Measurements from ENCODE around the gene CPEB4.

Gene CPEB4

GRCh38 chr5:173974688-173975239 is 86.6 kb downstream of the CPEB4 start:
- DNase-seq (ENCODE audit: low read depth) = no peak

DNA sequence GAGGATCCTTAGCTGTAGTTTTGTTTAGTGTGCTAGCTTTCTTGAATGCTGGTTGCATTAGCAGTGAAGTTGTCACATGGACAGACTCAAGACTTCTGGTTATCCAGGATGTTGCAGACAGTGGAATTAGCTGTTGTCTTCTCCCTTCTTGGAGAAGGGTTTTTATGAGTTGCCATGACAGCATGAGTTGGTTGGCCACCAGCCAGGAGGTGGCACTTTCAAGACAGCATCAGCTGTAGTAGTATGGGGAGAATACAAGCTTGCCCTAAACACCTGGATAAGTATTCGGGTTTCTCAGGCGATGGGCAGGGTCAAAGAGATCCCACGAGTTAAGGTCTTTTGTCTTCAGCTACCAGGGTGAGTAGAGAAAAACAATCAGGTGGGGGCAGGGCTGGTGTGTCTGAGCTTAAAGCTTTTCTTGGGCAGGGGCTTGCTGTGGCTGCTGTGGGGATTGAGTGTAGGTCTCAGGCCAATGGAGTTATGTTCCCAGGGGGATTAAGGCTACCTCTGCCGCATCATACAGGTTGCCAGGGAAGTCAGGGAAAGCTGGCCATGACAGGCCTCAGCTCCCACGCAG is 93.1 kb downstream of the CPEB4 start:
- DNase-seq (ENCODE audit: low read depth) = no peak

DNA sequence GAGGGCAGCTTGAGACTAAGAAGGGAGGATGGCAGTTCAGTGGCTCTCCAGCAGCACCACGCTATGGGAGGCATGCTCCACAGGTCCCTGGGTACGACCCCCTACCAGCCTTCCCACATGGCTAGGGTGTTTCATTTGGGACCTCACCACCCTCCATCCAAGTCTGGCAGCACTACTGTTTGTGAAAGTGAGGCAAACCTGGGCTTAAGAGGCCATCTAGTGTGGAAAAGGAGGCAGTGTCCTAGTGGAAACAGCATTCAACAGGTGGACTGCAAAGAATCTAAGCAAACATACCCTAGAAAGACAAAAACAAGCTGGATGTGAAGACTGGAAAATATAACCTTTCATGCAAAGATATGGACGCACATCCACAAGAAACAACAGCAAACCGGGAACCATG is 96.1 kb downstream of the CPEB4 start:
- no peak for DNase-seq (ENCODE audit: low read depth)

GRCh38 chr5:173988554-173989431 is 100.6 kb downstream of the CPEB4 start, which contains the start of gene C5orf47:
TSS of gene C5orf47 (plus strand) at chr5:173989170. CDS start at chr5:173989264, 94 bp downstream.
- DNase-seq (ENCODE audit: low read depth) = no peak

DNA sequence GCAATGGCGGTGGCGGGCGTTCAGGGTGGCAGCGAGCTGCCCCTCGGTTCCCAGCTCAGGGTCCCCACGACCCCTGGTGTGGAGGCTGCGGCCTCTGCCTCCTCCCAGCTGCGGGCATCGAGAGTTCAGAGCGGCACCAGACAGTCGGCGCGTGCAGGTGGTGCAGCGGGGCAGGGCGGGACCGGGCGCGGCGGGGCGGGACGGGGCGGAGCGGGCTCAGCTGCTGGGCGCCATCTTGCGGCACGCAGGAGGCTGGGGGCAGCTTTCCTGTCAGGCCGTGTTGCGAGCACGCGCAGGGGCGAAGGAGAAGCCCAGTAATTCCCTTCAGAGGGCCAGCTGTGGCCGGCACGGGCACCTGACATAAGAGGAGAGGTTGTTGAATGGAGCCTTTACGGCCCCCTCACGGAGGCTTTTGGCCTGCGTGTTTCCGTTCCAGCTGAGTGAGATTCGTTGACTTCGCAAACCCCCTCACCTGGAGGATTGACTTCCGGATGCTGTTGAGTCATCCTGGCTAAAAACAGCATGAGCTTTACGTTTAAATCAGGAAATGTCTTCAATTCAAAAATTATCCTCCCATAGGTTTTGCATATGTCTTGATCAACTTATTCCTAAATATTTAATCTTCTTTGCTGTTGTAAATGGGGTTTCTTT is 101.4 kb downstream of the CPEB4 start:
- no peak for DNase-seq (ENCODE audit: low read depth)

DNA sequence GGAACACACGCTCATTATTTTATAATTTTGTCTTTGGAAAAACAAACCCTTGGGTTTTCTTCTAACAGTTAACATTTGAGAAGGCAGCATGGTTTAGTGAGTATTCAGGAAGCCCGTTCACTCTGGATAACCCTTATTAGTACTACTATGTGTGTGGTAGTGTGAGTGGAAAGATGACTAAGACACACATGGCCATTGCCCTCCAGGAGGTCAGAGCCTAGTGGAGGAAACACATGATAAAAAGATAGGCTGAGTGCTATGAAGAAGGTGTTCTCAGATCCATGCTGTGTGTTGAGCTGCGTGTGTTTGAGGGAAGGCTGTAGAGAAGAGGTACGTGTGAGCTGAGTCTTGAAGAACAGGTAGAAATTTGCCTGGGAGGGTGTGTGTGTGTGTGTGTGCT is 109.2 kb downstream of the CPEB4 start:
- DNase-seq (ENCODE audit: low read depth) = no peak

GRCh38 chr5:173998531-173998930 is 110.4 kb downstream of the CPEB4 start:
- no peak for DNase-seq (ENCODE audit: low read depth)

DNA sequence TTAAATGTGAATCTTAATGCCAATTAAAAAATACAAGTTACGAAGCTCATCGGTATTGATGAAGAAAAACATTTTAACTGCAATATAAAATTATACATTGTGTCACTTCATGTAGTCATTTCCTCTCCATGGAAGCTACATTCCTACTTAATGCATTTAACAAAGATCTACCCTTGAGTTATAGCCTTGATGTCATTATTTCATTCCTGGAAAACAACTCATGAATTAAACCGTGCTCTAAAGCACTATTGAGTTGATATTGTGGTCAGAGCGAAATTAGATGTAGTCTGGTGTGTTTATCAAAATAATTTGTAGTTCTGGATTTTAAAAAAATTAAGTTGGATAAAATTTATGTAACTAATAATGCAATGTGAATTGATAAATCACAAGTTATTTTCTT is 111.9 kb downstream of the CPEB4 start:
- DNase-seq (ENCODE audit: low read depth) = no peak

DNA sequence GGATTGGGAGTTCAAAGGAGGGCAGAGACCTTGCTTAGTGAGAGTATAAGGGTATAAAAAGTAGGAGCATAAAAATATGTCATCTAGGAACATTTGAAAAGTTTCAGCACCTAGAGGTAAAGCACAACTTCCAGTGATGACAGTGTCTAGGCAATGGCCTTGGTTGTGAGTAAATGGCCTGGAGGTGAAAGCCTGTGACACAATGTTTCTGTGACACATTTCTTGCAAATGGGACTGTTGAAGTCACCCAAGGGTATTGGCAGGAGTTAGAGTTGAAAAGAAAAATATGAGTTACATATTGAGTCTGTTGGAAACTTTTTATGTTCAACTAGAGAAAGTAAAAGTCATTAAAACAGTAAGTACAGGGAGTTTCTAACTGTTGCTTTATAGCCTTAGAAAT is 115.6 kb downstream of the CPEB4 start:
- DNase-seq (ENCODE audit: low read depth) = no peak

- no peak for DNase-seq (ENCODE audit: low read depth)
Observed at GRCh38 chr5:174008922-174009321, 120.8 kb downstream of the CPEB4 start.

DNA sequence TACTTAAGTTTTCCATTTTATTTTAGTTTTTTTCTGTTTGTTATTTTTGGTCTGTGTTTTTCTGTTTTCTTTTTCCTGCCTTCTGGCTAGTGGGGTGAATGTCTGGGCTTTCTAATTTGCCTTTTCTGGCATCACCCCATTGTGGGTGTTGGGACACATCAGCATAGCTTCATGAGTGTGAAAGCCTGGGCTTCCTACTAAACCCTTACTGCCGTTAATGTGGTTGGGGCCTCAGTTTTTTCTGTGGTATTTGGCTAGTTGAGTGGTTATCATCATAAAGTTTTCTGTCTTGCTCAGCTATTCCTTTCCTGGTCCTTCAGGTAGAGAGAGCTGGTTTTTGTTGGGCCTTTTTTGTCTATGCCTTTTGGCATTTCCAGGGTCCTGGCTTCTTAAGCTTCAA is 122.2 kb downstream of the CPEB4 start:
- DNase-seq (ENCODE audit: low read depth) = no peak

DNA sequence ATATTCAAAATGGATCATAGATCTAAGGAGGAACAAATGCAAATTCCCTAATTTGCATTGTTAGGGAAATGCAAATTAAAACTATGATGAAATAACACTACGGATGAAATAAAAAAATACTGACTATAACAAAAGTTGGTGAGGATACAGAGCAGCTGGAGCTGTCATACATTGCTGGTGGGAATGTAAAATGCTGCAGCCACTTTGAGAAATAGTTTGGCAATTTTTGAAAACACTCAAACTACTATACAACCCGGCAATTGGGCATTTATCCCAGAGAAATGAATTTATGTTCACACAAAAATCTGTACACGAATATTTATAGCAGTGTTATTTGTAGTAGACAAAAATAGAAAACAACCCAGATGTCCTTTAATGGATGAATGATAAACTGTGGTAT is 123.3 kb downstream of the CPEB4 start:
- no peak for DNase-seq (ENCODE audit: low read depth)
